Ectodermal cell (in vitro differentiated cells): Measurements from ENCODE around the gene ART4.
A peak's percentile ranks its signal among the peaks of the same experiment; 100 is the strongest.

Experiments used
- H3K27ac ChIP-seq: 2 replicates; pipeline ENCODE4 v1.7.0; 2013; ENCODE audit warnings: mild to moderate bottlenecking, low read depth, low read length; ENCODE audit not compliant: insufficient read depth, poor library complexity, severe bottlenecking
- H3K27me3 ChIP-seq: 2 replicates; pipeline ENCODE4 v1.7.0; 2013; ENCODE audit warnings: mild to moderate bottlenecking, low read length; ENCODE audit not compliant: insufficient read depth, control insufficient read depth, poor library complexity, severe bottlenecking
- H3K36me3 ChIP-seq: one replicate; pipeline ENCODE4 v1.7.0; 2013; ENCODE audit warnings: low read length; ENCODE audit not compliant: control insufficient read depth, insufficient read depth
- H3K4me1 ChIP-seq: one replicate; pipeline ENCODE4 v1.7.0; 2013; ENCODE audit warnings: low read length; ENCODE audit not compliant: control insufficient read depth, insufficient read depth
- H3K4me3 ChIP-seq: 2 replicates; pipeline ENCODE4 v1.7.0; 2013; ENCODE audit warnings: low read depth, low read length, control low read depth; ENCODE audit not compliant: insufficient read depth
- H3K9me3 ChIP-seq: 2 replicates; pipeline ENCODE4 v1.7.0; 2013; ENCODE audit warnings: mild to moderate bottlenecking, low read length, moderate library complexity; ENCODE audit not compliant: control insufficient read depth
- WGBS, 2 experiments: methylation state at CpG; one replicate each; pipeline ENCODE4 v1.1.7; 2013; ENCODE audit warnings: missing lambda C conversion rate in 2 of 2; 5-methylcytosine and 5-hydroxymethylcytosine counted together

Gene ART4

DNA sequence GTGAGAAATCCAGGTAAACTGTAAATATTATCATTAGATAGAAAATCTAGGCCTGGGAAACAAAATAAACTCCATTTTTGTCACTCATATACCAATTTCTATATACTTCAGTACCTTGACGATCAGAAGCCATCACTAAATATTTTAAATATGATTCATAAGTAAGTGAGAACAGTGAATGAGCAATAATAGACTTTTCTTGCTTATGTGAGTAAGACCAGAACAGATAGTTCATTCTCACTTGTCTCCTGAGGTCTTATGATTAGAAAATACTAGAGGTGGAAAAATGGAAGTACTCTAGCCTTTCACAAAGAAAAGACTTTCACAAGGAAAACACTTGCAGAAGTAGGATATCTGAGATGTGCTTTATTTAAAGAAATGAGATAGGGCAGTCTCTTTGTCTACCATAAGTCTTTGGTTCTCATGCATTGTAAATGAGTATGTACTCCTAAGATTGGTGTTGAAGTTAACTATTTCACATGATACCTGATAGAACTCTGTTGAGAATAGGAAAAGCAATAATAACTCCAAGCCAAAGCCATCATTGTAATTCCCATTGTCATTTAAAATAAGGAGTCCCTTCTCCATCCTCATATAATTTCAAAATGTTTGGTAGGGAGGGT lies 19.2 kb downstream of the ART4 start:
- Histone ChIP-seq H3K9me3 (no peaks in the 10 kb centered on the region), H3K27ac (no peak overlapping the region), H3K36me3 (no peaks in the 10 kb centered on the region), H3K4me3 (no peak overlapping the region), H3K4me1 (no peaks in the 10 kb centered on the region), H3K27me3 (no peaks in the 10 kb centered on the region)
- WGBS, 2 experiments = no CpG with 5 or more reads among the region's 1 CpG

DNA sequence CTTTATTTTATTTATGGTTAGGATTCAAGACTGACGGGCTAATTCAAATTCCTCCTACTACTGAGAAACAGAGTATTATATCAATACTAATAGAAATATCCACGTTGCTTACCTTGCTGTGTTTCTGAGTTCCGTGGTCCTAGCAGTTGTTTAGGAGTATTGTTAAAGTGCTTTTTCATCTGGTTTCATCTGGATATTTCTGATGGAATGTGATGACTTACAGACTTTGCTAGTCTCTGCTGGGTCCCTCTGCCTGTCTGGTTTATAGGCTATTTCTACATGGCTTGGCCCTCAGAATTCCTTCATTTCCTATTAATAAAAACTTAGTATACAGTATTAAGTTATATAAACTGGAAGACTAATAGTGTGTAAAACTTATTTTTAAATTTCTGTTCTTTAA lies 29.3 kb downstream of the ART4 start, which contains the start of gene SMCO3:
SMCO3 (minus strand) TSS at position 169 of the 400 bp plus-strand sequence. CDS start 7,502 bp downstream, outside the sequence.
- Histone ChIP-seq H3K4me3 (no peak within 1 kb of the TSS), H3K27ac (no peak within 1 kb of the TSS), H3K27me3 (no peaks in the 10 kb centered on the region), H3K4me1 (no peaks in the 10 kb centered on the region), H3K9me3 (no peaks in the 10 kb centered on the region), H3K36me3 (no peaks in the 10 kb centered on the region)
- WGBS, 2 experiments = 92 to 100% methylated on average over 2 of the region's 3 CpGs

DNA sequence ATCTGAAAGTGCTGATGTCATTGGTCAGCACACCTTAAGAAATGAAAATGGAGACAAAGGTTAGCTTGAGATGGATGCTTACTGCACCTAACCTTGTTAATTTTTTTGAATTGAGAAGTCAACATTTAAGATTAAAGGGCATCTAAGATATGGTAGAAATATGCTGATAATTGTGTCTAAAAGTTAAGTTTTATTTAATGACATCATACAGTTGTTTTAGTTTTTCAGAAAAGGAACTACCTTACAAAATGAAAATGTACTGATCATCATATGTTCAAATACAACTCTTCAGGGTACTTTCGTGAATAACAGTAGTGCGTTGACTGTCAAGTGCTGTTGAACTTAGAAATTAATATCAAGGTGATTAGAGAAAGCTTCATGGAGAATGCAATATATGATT lies 31.8 kb downstream of the ART4 start:
- 88 to 100% methylated on average over 2 of the region's 2 CpGs for WGBS, 2 experiments
- no peaks in the 10 kb centered on the region for H3K4me1 ChIP-seq
- H3K36me3 ChIP-seq = no peaks in the 10 kb centered on the region
- no peak overlapping the region for H3K4me3 ChIP-seq
- H3K27ac ChIP-seq = no peak overlapping the region
- no peaks in the 10 kb centered on the region for H3K9me3 ChIP-seq
- no peaks in the 10 kb centered on the region for H3K27me3 ChIP-seq

DNA sequence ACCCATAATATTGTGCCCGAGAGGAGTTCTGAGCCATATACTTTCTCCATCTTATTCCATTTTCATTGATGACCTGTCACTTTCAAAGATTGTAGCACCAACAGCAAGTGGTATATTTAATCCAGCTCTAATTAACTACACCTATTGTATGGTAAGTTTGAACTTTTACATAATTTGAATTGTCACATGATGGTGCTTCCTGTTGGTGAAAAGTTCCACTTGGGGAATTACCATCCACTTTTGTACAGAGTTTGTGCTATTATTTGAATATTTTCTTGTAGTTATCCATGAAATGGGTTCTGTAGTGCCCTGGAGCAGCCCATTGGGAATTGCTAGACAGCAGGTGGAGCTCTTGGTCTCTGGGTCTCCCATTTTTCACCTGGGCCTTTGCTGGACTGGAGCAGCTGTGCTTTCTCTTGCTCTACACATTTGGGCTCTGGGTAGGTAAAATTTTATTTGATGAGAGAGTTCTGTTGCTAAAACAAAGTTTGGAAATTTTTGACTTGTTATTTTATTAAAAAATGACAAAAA lies 32.3 kb downstream of the ART4 start:
- Histone ChIP-seq H3K9me3 (no peaks in the 10 kb centered on the region), H3K4me3 (no peak overlapping the region), H3K4me1 (no peaks in the 10 kb centered on the region), H3K36me3 (no peaks in the 10 kb centered on the region), H3K27ac (no peak overlapping the region), H3K27me3 (no peaks in the 10 kb centered on the region)
- 82 to 96% methylated on average over 1 of the region's 1 CpG for WGBS, 2 experiments

DNA sequence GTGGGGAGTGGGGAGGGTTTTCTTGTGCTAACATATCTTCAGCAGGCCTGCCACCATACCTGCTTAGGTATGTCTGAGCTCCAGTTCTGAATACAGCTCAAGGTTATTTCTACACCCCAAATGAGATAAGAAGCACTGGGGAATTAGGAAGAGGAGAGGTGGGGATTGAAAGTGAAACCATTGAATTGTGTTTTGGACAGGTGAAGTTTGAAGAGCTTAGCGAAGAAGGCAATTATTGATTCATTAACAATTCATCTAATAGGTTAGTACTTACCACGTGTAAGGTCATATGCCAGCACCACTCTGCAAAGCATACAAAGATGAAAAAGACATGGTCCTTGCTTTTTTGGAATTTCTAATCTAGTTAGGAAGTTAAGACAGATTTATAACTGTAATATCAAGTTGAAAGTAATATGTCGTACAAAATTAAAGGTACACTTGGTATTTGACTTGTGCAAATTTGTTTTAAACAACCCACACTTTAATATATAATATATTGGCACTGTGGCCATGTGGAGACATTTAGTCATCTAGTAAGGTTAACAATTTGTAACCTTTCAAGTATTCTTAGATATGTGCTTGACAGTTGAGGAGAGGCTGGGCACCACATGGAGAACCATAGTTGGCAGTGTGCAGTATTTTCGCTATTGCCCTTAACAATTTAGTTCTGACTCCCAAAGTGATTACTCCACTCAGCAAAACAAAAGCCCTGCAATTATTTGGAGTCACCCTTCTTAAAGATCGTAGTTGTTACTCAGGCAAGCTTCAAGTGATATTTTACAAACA lies 33.0 kb downstream of the ART4 start:
- WGBS, 2 experiments = 88 to 95% methylated on average over 3 to 4 of the region's 5 CpGs
- no peaks in the 10 kb centered on the region for H3K27me3 ChIP-seq
- H3K4me1 ChIP-seq = no peaks in the 10 kb centered on the region
- H3K9me3 ChIP-seq = no peaks in the 10 kb centered on the region
- H3K36me3 ChIP-seq = no peaks in the 10 kb centered on the region
- H3K4me3 ChIP-seq = no peak overlapping the region
- H3K27ac ChIP-seq = no peak overlapping the region

DNA sequence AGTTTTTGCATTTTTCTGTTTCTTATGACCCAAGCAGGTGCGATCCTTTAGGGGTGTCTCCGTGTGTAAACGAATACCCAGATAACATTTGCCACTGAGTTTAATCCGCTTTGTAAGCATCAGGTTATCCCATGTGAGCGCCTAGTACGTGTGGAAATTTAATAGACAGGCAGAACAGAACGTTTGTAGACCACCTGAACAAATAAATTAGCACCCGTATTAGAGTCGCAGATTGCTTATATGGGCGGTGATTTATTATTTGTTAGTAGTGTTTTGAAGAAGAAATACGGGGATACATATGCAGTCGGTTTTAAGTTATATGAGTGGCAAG lies 39.5 kb downstream of the ART4 start:
- H3K27ac ChIP-seq = peak overlapping the region; percentile 65
- H3K27me3 ChIP-seq = no peaks in the 10 kb centered on the region
- peaks cover 6% of the 10 kb centered on the region for H3K4me1 ChIP-seq
- H3K36me3 ChIP-seq = peaks cover 3% of the 10 kb centered on the region
- H3K4me3 ChIP-seq = peak overlapping the region; percentile 94
- H3K9me3 ChIP-seq = no peaks in the 10 kb centered on the region
- 1 to 3% methylated on average over 12 of the region's 12 CpGs for WGBS, 2 experiments

DNA sequence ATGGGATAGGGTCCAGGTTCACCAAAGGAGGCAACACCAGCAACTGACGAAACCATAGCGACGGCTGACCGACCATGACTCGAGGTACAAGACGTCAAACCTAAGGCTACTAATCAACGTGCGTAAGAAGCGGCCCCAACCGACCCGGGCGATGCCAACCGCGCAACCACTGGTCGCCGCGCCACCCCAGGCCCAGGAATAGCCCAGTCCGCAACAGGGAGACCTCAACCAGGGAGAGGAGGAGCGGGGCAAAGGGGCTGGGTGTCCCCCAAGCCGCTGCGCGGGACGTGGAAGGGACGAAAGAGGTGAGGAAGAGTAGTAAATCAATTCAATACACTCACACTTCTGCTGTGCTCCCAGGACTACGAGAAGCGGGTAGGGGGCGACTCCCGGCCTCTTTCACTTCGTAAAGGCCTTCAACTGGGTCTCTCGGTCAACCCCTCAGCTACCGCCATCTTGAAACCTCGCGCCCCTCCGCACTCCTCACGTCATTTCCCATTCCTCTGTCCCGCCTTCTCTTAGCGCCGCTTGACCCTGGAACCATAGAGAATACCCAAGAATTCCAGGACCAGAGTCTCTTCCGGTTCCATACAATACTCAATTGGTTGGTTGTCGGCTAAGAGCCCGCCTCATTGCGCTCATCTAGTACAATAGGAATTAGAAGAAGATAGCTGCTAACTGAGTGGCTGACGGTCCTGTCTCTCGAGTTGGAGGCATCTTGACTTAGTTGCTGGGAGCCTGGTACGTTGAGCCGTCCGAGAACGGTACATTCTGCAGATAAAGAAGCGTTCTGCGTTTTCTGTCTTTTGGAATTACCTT lies 40.1 kb downstream of the ART4 start, which contains the start of the genes C12orf60 and WBP11:
C12orf60 (plus strand) TSS at position 660 of the 819 bp plus-strand sequence. CDS start 19,266 bp downstream, outside the sequence.
WBP11 (minus strand) TSS at position 468 of the 819 bp plus-strand sequence. CDS start 2,095 bp downstream, outside the sequence.
- Histone ChIP-seq H3K4me3 (peak within 1 kb of the TSS; percentile 94), H3K27ac (peak within 1 kb of the TSS; percentile 86), H3K4me1 (peaks cover 6% of the 10 kb centered on the region), H3K36me3 (peaks cover 3% of the 10 kb centered on the region), H3K27me3 (no peaks in the 10 kb centered on the region), H3K9me3 (no peaks in the 10 kb centered on the region)
- 0 to 1% methylated on average over 45 to 50 of the region's 50 CpGs for WGBS, 2 experiments

DNA sequence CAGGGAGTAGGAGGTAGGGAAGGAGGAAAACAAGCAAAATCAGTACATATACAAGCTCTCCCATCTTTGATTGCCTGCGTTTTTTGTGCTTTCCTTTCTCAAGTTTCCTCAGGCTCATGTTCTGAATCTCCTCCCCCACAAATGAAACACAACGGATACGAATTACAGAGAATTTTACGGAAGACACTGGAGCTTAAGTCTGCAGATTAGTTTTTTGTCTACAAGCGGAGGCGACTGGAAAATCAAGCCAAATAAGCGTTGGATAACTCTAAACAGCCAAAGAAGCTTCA lies 40.7 kb downstream of the ART4 start:
- WGBS, 2 experiments = 0 to 1% methylated on average over 7 of the region's 7 CpGs
- H3K4me1 ChIP-seq = peaks cover 6% of the 10 kb centered on the region
- peak overlapping the region; percentile 94 for H3K4me3 ChIP-seq
- peak overlapping the region; percentile 86 for H3K27ac ChIP-seq
- no peaks in the 10 kb centered on the region for H3K27me3 ChIP-seq
- H3K36me3 ChIP-seq = peaks cover 3% of the 10 kb centered on the region
- no peaks in the 10 kb centered on the region for H3K9me3 ChIP-seq

DNA sequence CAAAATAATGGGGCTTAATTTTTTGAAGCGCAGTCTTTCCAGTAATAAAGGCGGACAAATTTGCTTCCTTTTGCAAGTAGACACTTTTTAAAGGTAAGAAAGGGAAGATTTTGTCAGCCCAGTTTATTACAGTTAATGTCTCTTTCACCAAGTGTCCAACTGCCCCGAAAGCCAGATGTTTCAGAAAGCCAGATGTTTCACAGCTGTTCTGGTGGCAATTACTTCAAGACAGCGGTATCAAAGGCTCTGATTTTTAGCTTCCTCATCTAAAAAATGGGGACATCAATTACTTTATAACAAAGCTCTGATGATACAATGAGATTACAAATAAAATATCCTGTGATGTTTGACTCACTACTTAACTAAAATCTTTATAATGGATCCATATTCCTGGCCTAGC lies 41.1 kb downstream of the ART4 start:
- Histone ChIP-seq H3K9me3 (no peaks in the 10 kb centered on the region), H3K4me1 (peaks cover 6% of the 10 kb centered on the region), H3K27ac (no peak overlapping the region), H3K27me3 (no peaks in the 10 kb centered on the region), H3K4me3 (peak overlapping the region; percentile 94), H3K36me3 (peaks cover 8% of the 10 kb centered on the region)
- 85 to 87% methylated on average over 4 of the region's 4 CpGs for WGBS, 2 experiments

DNA sequence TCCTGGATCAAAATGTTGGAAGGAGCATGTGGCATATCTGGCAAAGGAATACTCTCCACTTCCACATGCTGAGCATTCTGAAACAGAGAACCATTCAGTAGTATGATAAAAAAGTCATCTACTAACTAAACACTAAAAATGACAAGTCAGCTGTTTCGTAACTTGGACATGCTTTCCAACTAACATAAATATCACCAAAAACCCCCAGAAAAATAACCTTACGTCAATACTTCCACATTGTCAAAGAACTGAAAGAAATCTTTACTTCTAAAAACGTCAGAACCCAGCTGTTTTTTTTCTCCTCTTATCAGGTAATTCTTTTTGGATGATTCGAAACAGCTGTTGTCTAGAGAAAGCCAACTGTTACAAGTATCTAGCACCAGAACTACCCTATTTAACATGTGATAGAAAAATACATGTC lies 48.3 kb downstream of the ART4 start:
- peaks cover 52% of the 10 kb centered on the region for H3K36me3 ChIP-seq
- 93 to 97% methylated on average over 4 of the region's 4 CpGs for WGBS, 2 experiments
- H3K4me3 ChIP-seq = no peak overlapping the region
- H3K9me3 ChIP-seq = no peaks in the 10 kb centered on the region
- no peaks in the 10 kb centered on the region for H3K27me3 ChIP-seq
- H3K27ac ChIP-seq = no peak overlapping the region
- no peaks in the 10 kb centered on the region for H3K4me1 ChIP-seq
